Mesendoderm (in vitro differentiated cells): ENCODE data around the gene CLTB.

Experiments used
- DNase-seq: peaks from one replicate; pipeline ENCODE4 v3.0.0; 2013
- H2AK5ac ChIP-seq: 2 replicates; pipeline ENCODE4 v1.6.1; 2013; ENCODE audit warnings: low read length, inconsistent platforms
- H2BK120ac ChIP-seq: 2 replicates; pipeline ENCODE4 v1.6.1; 2013; ENCODE audit warnings: low read depth, mild to moderate bottlenecking, low read length, moderate library complexity, mixed read lengths
- H2BK15ac ChIP-seq: replicated peaks from 2 replicates; pipeline ENCODE4 v1.6.1; 2013; ENCODE audit warnings: low read depth, mild to moderate bottlenecking, moderate library complexity
- H2BK5ac ChIP-seq: 2 replicates; pipeline ENCODE4 v1.6.1; 2013; ENCODE audit warnings: low read length, inconsistent platforms
- H3K18ac ChIP-seq: 2 replicates; pipeline ENCODE4 v1.6.1; 2013; ENCODE audit warnings: mild to moderate bottlenecking, low read length, mixed read lengths
- H3K23ac ChIP-seq: one replicate; pipeline ENCODE4 v1.6.1; 2013; ENCODE audit warnings: low read length
- H3K27ac ChIP-seq: 2 replicates; pipeline ENCODE4 v1.5.1; 2013; ENCODE audit warnings: low read depth, mild to moderate bottlenecking, inconsistent platforms, low read length, moderate library complexity
- H3K27me3 ChIP-seq: 2 replicates; pipeline ENCODE4 v1.6.1; 2013; ENCODE audit warnings: low read length, control low read depth, mild to moderate bottlenecking, inconsistent platforms; ENCODE audit not compliant: insufficient read depth, poor library complexity
- H3K36me3 ChIP-seq: 2 replicates; pipeline ENCODE4 v1.6.1; 2013; ENCODE audit warnings: low read length, inconsistent platforms; ENCODE audit not compliant: control insufficient read depth, insufficient read depth
- H3K4ac ChIP-seq: one replicate; pipeline ENCODE4 v1.6.1; 2013; ENCODE audit warnings: low read depth, mild to moderate bottlenecking, low read length, moderate library complexity
- H3K4me1 ChIP-seq: 2 replicates; pipeline ENCODE4 v1.6.1; 2013; ENCODE audit warnings: low read depth, low read length, inconsistent platforms; ENCODE audit not compliant: control insufficient read depth
- H3K4me2 ChIP-seq: 2 replicates; pipeline ENCODE4 v1.6.1; 2013; ENCODE audit warnings: low read length
- H3K4me3 ChIP-seq: 2 replicates; pipeline ENCODE4 v1.5.1; 2013; ENCODE audit warnings: mild to moderate bottlenecking, low read length
- H3K56ac ChIP-seq: one replicate; pipeline ENCODE4 v1.6.1; 2013; ENCODE audit warnings: low read length
- H3K79me1 ChIP-seq: 2 replicates; pipeline ENCODE4 v1.6.1; 2013; ENCODE audit warnings: low read length, inconsistent platforms
- H3K79me2 ChIP-seq: 2 replicates; pipeline ENCODE4 v1.6.1; 2013; ENCODE audit warnings: mild to moderate bottlenecking, low read length; ENCODE audit not compliant: control insufficient read depth, insufficient read depth
- H3K9ac ChIP-seq: 2 replicates; pipeline ENCODE4 v1.6.1; 2013; ENCODE audit warnings: low read length, inconsistent platforms
- H4K5ac ChIP-seq: one replicate; pipeline ENCODE4 v1.6.1; 2013; ENCODE audit warnings: low read length
- H4K8ac ChIP-seq: one replicate; pipeline ENCODE4 v1.6.1; 2013; ENCODE audit warnings: low read depth, mild to moderate bottlenecking, control low read depth, low read length, moderate library complexity
- WGBS: extraction: QIAGEN DNeasy Blood & Tissue Kit; methylation state at CpG from one replicate; pipeline ENCODE4 v1.1.7; 2013; ENCODE audit warnings: low lambda C conversion rate, missing lambda C conversion rate; ENCODE audit not compliant: insufficient coverage; ENCODE audit errors: extremely low coverage; 5-methylcytosine and 5-hydroxymethylcytosine counted together

The CLTB gene

GRCh38 chr5:176384991-176385390, 31.3 kb downstream of the CLTB start:
- WGBS, result no CpG with 5 or more reads among the region's 12 CpGs
- Histone ChIP-seq H3K79me2 (peaks cover 20% of the 10 kb centered on the region), H3K18ac (no peak overlapping the region), H4K8ac (no peak overlapping the region), H2AK5ac (no peak overlapping the region), H3K36me3 (peaks cover 13% of the 10 kb centered on the region), H4K5ac (no peak overlapping the region), H3K4me2 (no peak overlapping the region), H3K4me3 (no peak overlapping the region), H3K4me1 (peaks cover 2% of the 10 kb centered on the region), H2BK15ac (no peak overlapping the region), H3K79me1 (peaks cover 13% of the 10 kb centered on the region), H3K27ac (no peak overlapping the region), H3K9ac (no peak overlapping the region), H2BK5ac (no peak overlapping the region), H2BK120ac (no peak overlapping the region), H3K56ac (no peak overlapping the region), H3K23ac (no peak overlapping the region), H3K27me3 (no peaks in the 10 kb centered on the region), H3K4ac (no peak overlapping the region)
- no peak for DNase-seq

GRCh38 chr5:176384366-176384930, 31.9 kb downstream of the CLTB start:
- Histone ChIP-seq H3K4ac (no peak overlapping the region), H3K23ac (no peak overlapping the region), H2BK120ac (no peak overlapping the region), H3K79me1 (peaks cover 13% of the 10 kb centered on the region), H4K5ac (no peak overlapping the region), H2BK5ac (no peak overlapping the region), H3K27ac (no peak overlapping the region), H3K18ac (no peak overlapping the region), H2AK5ac (no peak overlapping the region), H4K8ac (no peak overlapping the region), H3K27me3 (no peaks in the 10 kb centered on the region), H3K9ac (no peak overlapping the region), H2BK15ac (no peak overlapping the region), H3K4me3 (no peak overlapping the region), H3K56ac (no peak overlapping the region), H3K36me3 (peaks cover 13% of the 10 kb centered on the region), H3K4me1 (peaks cover 2% of the 10 kb centered on the region), H3K4me2 (no peak overlapping the region), H3K79me2 (peaks cover 20% of the 10 kb centered on the region)
- WGBS, result no CpG with 5 or more reads among the region's 8 CpGs
- no peak for DNase-seq

GRCh38 chr5:176383961-176384360, 32.4 kb downstream of the CLTB start:
- no peak overlapping the region for H3K23ac ChIP-seq
- H3K4ac ChIP-seq, result no peak overlapping the region
- no peaks in the 10 kb centered on the region for H3K27me3 ChIP-seq
- no peak overlapping the region for H3K56ac ChIP-seq
- no peak overlapping the region for H2BK15ac ChIP-seq
- no peak overlapping the region for H2BK120ac ChIP-seq
- peaks cover 20% of the 10 kb centered on the region for H3K79me2 ChIP-seq
- peaks cover 13% of the 10 kb centered on the region for H3K36me3 ChIP-seq
- H3K4me1 ChIP-seq, result peaks cover 2% of the 10 kb centered on the region
- no peak overlapping the region for H3K18ac ChIP-seq
- H4K8ac ChIP-seq, result no peak overlapping the region
- H3K27ac ChIP-seq, result no peak overlapping the region
- no peak overlapping the region for H2BK5ac ChIP-seq
- no peak overlapping the region for H4K5ac ChIP-seq
- H3K4me2 ChIP-seq, result no peak overlapping the region
- H3K79me1 ChIP-seq, result peaks cover 13% of the 10 kb centered on the region
- no peak overlapping the region for H3K4me3 ChIP-seq
- no CpG with 5 or more reads among the region's 9 CpGs for WGBS
- H3K9ac ChIP-seq, result no peak overlapping the region
- DNase-seq, result no peak
- no peak overlapping the region for H2AK5ac ChIP-seq

- Histone ChIP-seq H3K79me2 (peaks cover 20% of the 10 kb centered on the region), H2BK5ac (no peak overlapping the region), H3K4me3 (no peak overlapping the region), H3K27ac (no peak overlapping the region), H3K36me3 (peaks cover 13% of the 10 kb centered on the region), H3K27me3 (no peaks in the 10 kb centered on the region), H3K4me1 (peaks cover 2% of the 10 kb centered on the region), H3K4me2 (no peak overlapping the region), H3K18ac (no peak overlapping the region), H3K79me1 (peaks cover 13% of the 10 kb centered on the region), H3K4ac (no peak overlapping the region), H3K56ac (no peak overlapping the region), H3K9ac (no peak overlapping the region), H4K8ac (no peak overlapping the region), H2AK5ac (no peak overlapping the region), H2BK15ac (no peak overlapping the region), H4K5ac (no peak overlapping the region), H2BK120ac (no peak overlapping the region), H3K23ac (no peak overlapping the region)
- no CpG with 5 or more reads among the region's 15 CpGs for WGBS
- no peak for DNase-seq
Observed at GRCh38 chr5:176383248-176383905, 33.0 kb downstream of the CLTB start.

GRCh38 chr5:176382721-176383120, 33.6 kb downstream of the CLTB start:
- WGBS, result no CpG with 5 or more reads among the region's 3 CpGs

DNA sequence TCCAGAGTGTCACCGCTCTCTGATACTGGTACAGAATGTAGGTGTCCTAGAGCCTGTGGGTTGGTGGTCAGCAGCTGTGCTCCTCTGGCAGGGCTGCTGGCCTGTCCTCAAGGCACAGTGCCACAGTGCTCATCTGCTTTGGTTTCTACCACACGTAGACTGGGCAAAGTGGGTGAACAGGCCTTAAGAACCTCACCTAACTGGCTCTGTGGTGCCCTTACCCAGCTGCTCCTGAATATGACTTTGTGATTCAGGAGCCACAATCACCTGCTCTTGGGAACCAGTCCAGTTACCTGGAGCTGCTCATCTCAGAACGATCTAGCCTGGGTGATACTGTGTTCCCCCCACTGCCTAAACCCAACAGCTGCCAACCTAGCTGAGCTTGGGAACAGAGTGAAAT, 34.4 kb downstream of the CLTB start:
- H3K27me3 ChIP-seq, result no peaks in the 10 kb centered on the region
- no peak overlapping the region for H2AK5ac ChIP-seq
- no peaks in the 10 kb centered on the region for H3K4me1 ChIP-seq
- H2BK5ac ChIP-seq, result no peak overlapping the region
- peaks cover 9% of the 10 kb centered on the region for H3K79me1 ChIP-seq
- DNase-seq, result no peak
- no peak overlapping the region for H2BK120ac ChIP-seq
- H3K18ac ChIP-seq, result no peak overlapping the region
- H3K79me2 ChIP-seq, result peaks cover 6% of the 10 kb centered on the region
- H3K4me2 ChIP-seq, result no peak overlapping the region
- no peak overlapping the region for H3K23ac ChIP-seq
- no peak overlapping the region for H4K5ac ChIP-seq
- no peak overlapping the region for H3K4me3 ChIP-seq
- H3K36me3 ChIP-seq, result peaks cover 13% of the 10 kb centered on the region
- no CpG with 5 or more reads among the region's 3 CpGs for WGBS
- no peak overlapping the region for H3K56ac ChIP-seq
- H3K27ac ChIP-seq, result no peak overlapping the region
- no peak overlapping the region for H3K4ac ChIP-seq
- no peak overlapping the region for H4K8ac ChIP-seq
- no peak overlapping the region for H2BK15ac ChIP-seq
- no peak overlapping the region for H3K9ac ChIP-seq

More at GRCh38 chr5:176382721-176383120, 33.6 kb downstream of the CLTB start:
- H2AK5ac ChIP-seq, result no peak overlapping the region
- no peaks in the 10 kb centered on the region for H3K27me3 ChIP-seq
- H3K79me2 ChIP-seq, result peaks cover 14% of the 10 kb centered on the region
- H4K8ac ChIP-seq, result no peak overlapping the region
- H3K56ac ChIP-seq, result no peak overlapping the region
- peaks cover 13% of the 10 kb centered on the region for H3K36me3 ChIP-seq
- no peak overlapping the region for H3K4ac ChIP-seq
- no peak overlapping the region for H3K9ac ChIP-seq
- H3K27ac ChIP-seq, result no peak overlapping the region
- no peak overlapping the region for H2BK5ac ChIP-seq
- H3K4me3 ChIP-seq, result no peak overlapping the region
- no peak overlapping the region for H3K18ac ChIP-seq
- no peak overlapping the region for H3K23ac ChIP-seq
- no peak for DNase-seq
- no peak overlapping the region for H3K4me2 ChIP-seq
- H3K79me1 ChIP-seq, result peaks cover 9% of the 10 kb centered on the region
- no peak overlapping the region for H2BK15ac ChIP-seq
- H2BK120ac ChIP-seq, result no peak overlapping the region
- H4K5ac ChIP-seq, result no peak overlapping the region
- H3K4me1 ChIP-seq, result peaks cover 2% of the 10 kb centered on the region
